T47D (cell line): ENCODE measurements around the gene MCC.

Source experiments
- DNase-seq, 2 experiments: peaks; one replicate each; pipeline versions ENCODE4 v3.0.0 to v3.0.0-alpha.2; 2011 to 2012; ENCODE audit warnings: low read depth in 1 of 2, low spot score in 1 of 2
- JUND ChIP-seq: IDR thresholded peaks from 2 replicates; pipeline ENCODE4 v1.6.1; 2012; ENCODE audit warnings: low read depth
- in situ Hi-C: cut with HindIII; loops from 2 replicates; pipeline ENCODE4 v1.10.0; 2016; ENCODE audit warnings: low sequenced_read_pairs, low pct_unique_long_range_greater_than_20kb

The MCC gene

GRCh38 chr5:113061846-113062780, 426.1 kb downstream of the MCC start:
- DNase-seq, result no peak
- in situ Hi-C loops, result no loop called here
- no peak for TF ChIP-seq JUND

- in situ Hi-C loops, result no loop called here
- no peak for DNase-seq
- no peak for TF ChIP-seq JUND
Measured at GRCh38 chr5:113060408-113061025, 427.7 kb downstream of the MCC start.

- no peak for TF ChIP-seq JUND
- in situ Hi-C loops, result no loop called here
- DNase-seq, result no peak
Measured at GRCh38 chr5:113059232-113060040, 428.8 kb downstream of the MCC start.

DNA sequence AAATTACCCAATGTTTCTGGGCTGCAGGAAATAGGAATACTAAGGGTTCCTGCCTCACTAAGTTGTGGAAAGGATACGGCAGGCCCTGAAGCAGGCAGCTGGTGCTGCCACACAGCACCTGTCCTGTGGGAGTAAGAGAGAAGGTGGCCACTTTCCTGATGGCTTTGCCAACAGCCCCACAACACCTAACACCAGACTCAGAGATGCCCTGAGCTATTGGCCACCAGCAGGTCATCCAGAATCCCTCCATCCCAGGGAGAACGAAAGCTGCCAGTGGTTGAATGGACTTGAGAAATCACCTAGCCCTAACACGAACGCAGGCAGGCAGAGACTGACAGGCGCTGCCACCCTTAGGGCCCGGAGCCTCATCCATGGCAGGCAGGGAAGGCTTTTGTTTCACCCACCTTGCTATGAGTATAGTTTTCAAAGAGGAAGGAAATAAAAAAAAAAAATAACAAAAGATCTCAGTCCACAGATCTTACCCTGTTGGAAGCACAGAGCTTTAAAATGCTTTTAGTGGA, 429.5 kb downstream of the MCC start:
- no peak for TF ChIP-seq JUND
- in situ Hi-C loops, result no loop called here
- no peak for DNase-seq

GRCh38 chr5:113058269-113058668, 430.0 kb downstream of the MCC start:
- no peak for DNase-seq
- no peak for TF ChIP-seq JUND
- in situ Hi-C loops, result no loop called here

- DNase-seq, result no peak
- in situ Hi-C loops, result no loop called here
- no peak for TF ChIP-seq JUND
Measured at GRCh38 chr5:113057557-113057984, 430.7 kb downstream of the MCC start.

GRCh38 chr5:113056988-113057387, 431.3 kb downstream of the MCC start:
- no peak for TF ChIP-seq JUND
- DNase-seq, result no peak
- in situ Hi-C loops, result no loop called here

DNA sequence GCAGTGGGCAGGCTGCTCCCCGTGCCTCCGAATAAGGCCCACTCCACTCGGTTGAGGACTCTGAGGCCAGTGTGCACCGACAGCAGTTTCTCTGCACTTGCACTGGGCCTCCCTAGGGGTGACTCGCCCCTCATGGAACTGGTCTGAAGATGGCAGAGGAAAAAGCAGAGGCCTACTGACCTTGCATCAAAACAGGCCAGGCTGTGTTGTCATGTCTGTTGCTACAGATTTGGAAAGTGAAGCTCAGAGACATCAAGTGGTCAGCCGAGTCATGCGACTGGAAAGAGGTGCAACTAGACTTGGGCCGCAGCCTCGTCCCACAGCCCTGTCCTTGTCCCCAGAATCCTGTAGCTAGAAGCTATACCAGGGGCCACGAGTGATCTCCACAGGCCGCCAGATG, 433.4 kb downstream of the MCC start:
- in situ Hi-C loops, result no loop called here
- no peak for TF ChIP-seq JUND
- DNase-seq, result no peak

- no peak for DNase-seq
- in situ Hi-C loops, result no loop called here
- no peak for TF ChIP-seq JUND
Measured at GRCh38 chr5:113053511-113053995, 434.7 kb downstream of the MCC start.

DNA sequence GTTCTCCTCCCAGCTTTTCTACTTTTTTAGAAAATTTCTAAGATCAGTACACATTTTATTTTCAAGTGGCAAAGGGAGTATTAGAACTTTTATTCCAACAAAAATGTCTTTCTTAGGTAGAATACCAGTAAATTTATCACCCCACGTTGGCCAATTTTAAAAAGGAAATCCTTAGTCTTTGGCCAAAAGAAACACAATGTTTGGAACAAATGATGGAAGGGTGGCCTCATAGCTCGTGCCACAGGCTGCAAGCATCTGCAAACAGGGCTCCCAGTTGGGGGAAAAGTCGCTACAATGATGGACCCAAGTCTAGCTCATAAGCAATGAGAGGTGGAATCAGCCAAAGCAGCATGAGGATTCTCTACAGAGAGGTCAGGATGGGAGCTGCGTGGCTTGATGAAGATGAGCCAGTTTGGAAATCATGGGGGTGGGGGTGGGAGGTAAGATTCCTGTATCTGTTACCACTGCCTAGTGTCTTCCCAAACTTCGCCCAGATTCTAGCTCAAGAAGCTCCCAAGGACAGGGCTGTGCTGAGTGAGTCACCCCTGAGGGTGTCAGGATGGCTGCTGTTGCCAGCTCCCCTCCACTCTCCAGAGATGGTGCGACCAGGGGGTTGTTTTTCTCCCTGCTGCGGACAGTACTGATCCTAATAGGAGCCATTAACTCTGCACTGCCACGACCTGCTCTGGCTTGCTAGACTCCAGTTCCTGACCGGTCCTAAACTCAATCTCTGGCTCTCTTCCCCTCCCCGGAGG, 436.0 kb downstream of the MCC start:
- TF ChIP-seq JUND, result no peak
- in situ Hi-C loops, result no loop called here
- DNase-seq, result no peak

DNA sequence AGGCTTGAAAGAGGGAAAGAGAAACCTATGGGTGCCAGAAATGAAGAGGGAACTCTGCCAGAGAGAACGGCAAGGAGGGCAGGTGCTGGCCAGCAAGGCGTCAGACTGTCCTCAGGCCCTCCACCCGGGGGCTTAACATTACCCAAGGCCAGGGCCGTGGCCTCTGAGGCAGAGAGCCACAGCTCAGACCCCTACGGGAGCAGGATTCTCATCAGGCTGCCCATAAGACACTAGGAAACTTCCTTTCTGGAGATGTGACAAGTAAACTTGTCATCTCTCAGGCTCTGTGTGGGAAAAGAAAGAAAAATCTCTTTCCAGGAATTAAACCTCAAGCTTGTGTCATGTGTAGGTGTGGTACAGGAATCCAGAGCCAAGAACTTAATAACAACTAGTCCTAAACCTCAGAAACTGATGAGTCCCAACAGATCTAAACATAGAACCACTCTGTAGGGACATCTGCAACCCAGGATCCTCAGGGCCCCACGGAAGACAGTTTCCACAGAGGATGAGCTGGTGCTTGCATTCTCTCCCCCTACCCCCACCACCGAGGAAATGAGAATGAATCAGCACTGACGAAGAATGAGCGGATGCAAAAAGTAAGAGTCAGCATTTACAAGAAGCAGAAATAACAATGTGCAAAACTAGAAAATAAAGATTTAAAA, 437.4 kb downstream of the MCC start:
- no peak for DNase-seq
- in situ Hi-C loops, result no loop called here
- TF ChIP-seq JUND, result no peak

- in situ Hi-C loops, result no loop called here
- no peak for TF ChIP-seq JUND
- DNase-seq, result no peak
Measured at GRCh38 chr5:113048931-113049330, 439.3 kb downstream of the MCC start.
